Activated CD4-positive, alpha-beta T cell treated with anti-CD3 and anti-CD28 coated beads for 1 hour (primary cell): ENCODE data around the gene PCSK5.
"Not testable (repeated sequence)": the region's sequence is repeated elsewhere in the genome, so short reads cannot be mapped to it uniquely, and the experiment has no call there.

ENCODE experiments used
- DNase-seq: peaks from one replicate; pipeline ENCODE4 v3.0.0-alpha.2; 2020

Gene PCSK5

DNA sequence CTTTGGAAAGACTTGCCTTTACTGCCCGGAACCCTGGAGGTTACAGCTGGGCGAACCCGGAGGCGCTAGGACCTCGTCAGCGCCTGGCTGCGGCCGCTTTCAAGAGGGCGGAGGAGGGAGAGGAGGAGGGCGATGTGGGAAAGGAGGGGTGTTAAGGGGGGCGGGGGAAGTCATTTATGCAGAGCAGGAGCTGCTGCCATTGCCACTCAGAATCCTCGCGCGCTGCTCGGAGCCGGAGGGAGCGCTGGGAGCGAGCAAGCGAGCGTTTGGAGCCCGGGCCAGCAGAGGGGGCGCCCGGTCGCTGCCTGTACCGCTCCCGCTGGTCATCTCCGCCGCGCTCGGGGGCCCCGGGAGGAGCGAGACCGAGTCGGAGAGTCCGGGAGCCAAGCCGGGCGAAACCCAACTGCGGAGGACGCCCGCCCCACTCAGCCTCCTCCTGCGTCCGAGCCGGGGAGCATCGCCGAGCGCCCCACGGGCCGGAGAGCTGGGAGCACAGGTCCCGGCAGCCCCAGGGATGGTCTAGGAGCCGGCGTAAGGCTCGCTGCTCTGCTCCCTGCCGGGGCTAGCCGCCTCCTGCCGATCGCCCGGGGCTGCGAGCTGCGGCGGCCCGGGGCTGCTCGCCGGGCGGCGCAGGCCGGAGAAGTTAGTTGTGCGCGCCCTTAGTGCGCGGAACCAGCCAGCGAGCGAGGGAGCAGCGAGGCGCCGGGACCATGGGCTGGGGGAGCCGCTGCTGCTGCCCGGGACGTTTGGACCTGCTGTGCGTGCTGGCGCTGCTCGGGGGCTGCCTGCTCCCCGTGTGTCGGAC, at the start of gene PCSK5:
Gene PCSK5 (plus strand): TSS at position 202 of the 805 bp plus-strand sequence. CDS start 509 bp downstream, at position 711.
- DNase-seq, result peak; percentile 73

DNA sequence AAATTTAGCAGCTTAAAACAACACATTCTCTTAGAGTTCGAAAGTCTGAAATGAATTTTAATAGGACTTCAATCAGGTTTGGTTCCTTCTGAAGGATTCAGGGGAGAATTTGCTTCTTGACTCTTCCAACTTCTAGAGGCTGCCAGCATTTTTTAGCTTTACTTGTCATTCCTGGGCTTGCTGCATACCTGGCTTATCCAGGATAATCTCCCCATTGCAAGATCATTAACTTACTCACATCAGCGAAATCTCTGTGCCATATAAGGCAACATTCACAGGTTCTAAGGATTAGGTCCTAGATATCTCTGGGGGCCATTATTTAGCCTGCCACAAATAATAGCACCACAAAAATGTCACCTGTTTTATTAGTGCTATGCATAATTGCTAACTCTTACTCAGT, 46.2 kb upstream of the PCSK5 start:
- DNase-seq, result no peak

DNA sequence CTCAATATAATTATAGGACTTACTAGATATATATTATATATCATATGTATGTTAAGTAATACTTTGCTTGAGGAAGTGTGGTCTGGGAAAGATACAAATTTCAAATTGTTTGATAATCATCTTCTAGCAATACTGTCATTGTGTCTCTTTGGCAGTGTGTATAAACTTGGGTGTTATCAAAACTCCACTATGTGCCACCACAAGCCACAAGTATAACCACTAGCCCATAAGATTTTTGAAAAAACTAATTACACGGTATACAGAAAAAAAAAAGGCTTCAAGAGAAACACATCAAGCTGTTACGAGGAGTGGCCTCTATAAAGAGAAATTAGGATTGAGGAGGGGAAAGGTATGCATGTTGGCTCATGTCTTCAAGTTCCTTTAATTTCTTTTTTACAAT, 44.7 kb upstream of the PCSK5 start:
- DNase-seq, result no peak

DNA sequence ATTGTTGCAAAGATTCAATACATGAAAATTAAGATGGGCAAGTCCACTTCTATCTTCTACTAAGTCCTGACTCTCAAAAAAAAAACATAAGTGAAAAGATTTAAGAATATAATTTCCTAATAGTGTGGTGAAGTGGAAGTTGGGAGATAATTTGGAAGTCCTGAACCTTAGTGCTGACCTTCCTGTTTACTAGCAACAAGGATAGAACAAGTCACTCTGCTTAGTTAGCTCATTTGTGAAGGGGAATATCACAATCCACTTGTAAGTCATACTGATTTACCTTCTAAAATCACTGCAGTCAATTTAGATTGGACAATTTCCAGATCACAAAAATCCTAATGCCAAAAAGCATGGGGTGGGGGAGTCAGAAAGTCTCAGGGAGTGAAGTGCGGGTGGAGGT, 43.4 kb upstream of the PCSK5 start:
- no peak for DNase-seq

DNA sequence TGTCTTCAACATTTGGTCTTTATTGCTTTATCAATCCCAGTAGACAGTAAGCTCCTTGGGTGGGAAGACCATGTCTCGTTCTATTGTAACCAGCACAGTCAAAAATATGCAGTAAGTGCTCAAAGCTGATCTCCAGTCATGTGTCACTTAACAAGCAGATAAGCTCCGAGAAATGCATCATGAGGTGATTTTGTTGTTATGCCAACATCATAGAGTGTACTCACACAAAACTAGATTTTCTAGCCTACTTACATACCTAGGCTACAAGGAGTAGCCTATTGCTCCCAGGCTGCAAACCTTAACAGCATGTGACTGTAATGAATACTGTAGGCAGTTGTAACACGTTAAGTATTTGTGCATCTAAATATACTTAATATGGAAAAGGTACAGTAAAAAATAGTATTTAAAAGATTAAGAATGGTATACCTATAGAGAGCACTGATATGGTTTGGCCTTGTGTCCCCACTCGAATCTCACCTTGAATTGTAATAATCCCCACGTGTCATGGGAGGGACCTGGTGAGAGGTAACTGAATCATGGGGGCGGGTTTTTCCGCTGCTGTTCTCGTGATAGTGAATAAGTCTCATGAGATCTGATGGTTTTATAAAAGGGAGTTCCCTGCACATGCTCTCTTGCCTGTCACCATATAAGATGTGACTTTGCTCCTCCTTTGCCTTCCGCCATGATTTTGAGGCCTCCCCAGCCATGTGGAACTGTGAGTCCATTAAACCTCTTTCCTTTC, 39.8 kb upstream of the PCSK5 start:
- DNase-seq, result no peak

DNA sequence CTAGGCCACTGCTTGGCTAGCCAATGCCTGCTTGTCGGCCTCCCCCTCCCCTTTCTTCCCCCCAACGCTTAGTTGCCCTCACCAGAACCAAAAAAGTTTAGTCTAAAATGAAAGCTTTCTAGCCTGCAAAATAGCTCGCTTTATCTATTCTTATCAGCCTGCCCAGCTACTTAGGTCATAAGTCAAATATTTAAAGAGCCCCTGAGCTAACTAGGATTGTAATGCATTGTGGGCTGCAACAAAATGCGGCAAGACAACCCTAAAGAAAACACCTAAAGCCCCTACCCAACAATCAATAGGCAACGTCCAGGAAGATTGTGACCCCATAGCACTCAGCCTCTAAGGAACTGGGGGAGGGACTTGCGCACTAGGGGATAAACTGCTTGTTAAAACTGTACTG, 38.6 kb upstream of the PCSK5 start:
- DNase-seq, result no peak

DNA sequence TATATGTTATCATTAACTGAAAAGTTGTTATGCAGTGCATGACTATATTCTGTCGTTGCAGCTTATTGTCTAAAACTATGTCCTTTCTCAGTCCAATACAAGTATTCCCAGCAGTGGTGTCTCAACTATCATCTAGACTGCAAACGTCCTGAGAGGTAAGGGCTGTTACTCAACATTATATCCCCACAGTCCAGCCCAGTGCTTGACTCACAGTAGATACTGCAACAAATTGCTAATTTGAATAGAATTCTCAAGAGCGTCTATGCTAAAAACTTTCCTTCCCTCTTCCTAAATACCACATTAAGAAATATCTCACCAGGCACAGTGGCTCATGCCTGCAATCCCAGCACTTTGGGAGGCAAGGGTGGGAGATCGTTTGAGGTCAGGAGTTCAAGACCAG, 37.7 kb upstream of the PCSK5 start:
- DNase-seq, result no peak

DNA sequence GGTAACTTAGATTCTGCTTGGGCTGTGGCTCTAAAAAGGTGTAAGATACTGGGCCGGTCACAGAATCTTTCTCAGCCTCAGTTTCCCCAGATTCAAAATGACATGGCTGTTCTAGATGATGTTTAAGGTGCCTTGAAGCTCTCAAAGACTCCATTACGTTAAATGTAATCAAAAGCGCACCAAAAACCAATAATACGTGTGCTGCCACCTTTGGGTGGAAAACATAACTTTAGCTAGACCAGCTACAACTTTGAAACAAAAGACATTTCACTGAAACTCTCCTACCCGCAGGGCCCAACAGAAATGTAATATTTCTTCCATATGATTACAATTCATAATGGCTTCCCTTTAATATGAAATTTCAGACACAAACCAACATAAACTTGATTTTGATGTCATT, 35.0 kb upstream of the PCSK5 start:
- DNase-seq, result no peak

DNA sequence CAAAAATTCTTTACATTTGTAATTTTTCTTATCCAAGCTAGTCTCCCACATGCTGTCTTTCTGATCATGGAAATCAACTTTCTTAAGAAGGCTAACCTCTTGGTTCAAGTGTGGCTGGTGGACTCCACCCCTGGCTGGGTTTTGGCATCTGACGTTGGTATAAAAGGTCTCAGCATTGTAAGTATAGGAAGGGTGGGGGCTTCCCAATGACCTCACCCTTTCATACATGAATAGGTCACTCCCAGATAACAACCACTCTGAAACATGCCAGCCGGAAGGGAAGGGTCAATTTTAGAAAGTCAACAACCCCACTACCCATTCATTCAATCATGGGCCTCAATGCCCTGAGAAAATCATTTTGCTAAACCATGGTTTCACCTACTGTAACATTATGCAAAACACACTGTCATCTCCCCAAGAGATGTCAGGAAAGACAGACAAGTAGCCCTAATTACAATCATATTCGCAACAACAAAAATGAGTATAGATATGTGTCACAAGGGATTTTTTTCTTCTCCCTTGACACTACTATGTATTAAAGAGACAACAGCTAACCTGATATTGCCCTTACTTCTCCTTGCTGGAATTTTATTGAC, 31.9 kb upstream of the PCSK5 start:
- DNase-seq, result no peak

DNA sequence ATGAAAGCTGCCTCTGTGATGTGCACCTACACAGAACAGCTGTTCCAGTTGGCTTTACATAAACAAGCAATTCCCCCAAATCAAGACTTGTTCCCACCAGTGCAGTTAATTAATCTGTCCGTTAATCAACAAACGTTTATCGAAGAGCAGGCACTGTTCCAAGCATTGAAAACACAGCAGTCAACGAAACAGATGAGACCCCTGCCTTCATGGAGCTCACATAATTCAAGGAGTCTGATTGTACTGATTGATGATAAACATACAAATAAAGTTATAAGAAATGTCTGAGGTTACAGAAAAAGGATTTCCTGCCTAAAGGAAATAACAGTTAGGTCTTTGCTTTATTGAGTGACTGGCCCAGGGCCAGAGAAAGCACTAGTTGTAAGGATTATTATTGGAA, 26.2 kb upstream of the PCSK5 start:
- DNase-seq, result no peak

DNA sequence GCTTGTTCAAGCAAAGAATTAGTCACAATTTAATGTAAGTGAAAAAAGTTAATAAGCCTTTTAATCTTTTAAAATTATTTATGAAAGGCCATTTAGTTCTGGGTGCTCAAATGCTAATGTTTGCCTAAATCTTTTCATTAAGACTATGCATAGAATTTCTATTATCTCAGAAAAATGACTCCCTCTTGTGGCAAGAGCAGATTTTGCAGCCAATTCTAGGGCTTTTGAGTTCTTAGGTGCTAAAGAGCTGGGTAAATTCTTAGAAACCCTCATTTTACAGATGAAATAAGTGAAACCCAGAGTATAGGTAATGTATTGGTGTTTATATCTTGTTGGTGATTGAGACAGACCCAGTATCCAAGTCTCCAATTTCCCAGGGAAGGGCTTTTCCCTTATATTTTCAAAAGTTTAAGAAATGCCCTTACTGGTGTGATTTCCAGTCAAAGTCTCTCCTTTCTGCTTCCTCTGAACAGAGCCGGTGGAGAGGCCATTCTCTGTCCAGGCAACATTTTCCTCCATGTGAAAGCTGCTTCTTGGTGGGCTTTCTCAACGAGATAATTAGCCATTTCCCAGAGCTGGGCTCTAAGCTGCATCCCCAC, 24.1 kb upstream of the PCSK5 start:
- no peak for DNase-seq

DNA sequence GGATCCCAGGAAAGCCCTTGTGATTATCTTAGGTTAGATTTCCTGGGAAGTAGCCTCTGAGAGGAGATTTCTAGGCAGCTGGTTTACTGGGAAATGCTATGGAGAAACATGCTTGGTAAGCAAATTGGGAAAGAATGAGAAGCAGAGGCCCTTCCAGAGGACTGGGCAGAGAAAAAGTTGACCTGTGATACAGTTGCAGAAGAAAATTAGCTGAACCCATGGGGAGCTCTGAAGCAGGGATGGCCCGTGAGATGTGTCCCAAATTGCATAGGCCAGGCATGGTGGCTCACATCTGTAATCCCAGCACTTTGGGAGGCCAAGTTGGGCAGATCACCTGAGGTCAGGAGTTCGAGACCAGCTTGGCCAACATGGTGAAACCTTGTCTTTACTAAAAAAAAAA, 21.9 kb upstream of the PCSK5 start:
- DNase-seq, result not testable (repeated sequence)

DNA sequence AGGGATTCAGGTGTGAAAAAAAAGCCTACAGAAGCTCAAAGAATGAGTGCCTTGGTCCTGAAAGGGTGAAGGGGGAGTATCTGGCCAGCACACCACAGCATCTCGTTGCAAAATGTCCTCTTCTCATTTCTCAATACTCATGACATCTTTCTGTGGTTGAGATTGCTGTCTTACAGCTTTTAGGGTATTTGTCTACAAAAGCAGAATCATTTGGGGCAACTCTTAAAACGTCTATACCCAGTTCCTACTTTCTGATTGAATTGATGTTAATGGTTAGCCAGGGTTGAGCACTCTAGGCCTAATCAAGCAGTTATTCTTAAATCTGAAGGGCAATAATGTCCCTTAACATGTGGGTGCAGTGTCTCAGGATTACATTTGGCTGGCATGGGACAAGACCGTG, 21.2 kb upstream of the PCSK5 start:
- DNase-seq, result no peak

DNA sequence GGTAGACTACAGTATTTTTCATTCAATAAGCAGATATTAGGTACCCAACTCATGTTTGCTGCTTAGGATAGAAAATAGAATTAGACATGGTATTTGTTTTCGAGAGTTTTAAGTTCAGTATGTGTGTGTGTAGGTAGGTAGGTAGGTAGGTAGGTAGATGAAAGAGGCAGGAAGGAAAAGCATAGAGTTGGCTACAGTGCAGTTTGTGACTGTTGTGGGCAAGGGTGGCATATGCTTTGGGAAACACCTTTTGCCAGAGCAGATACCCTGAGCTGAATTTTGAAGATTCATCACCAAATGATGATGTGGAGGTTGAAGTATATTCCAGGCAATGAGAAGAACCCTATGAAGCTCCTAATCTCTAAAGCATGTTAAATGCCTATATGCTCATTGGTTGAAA, 20.0 kb upstream of the PCSK5 start:
- DNase-seq, result no peak

DNA sequence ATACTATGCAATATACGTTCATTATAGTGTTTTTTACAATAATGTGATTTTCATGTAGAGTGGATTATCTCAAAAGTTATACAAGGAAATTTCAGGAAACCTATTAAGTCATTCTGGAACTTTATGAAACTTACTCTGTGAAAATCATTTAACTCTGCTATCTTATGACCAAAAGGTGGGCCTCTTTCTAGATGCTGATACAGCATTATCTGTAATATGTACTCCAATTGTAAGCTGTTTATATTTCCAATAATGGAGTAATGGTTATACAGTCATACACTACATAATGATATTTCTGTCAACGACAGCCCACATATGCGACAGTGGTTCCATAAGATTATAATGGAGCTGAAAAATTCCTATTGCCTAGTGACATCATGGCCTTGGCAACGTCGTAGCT, 18.8 kb upstream of the PCSK5 start:
- DNase-seq, result no peak

DNA sequence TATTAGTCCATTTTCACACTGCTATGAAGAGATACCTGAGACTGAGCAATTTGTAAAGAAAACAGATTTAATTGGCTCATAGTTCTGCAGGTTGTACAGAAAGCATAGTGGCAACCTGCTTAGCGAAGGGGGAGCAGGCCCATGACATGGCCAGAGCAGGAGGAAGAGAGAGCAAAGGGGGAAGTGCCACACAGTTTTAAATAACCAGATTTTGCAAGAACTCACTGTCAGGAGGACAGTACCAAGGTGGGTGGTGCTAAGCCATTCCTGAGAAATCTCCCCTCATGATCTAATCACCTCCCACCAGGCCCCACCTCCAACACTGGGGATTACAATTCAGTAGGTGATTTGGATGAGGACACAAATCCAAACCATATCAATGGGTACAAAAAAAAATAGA, 16.8 kb upstream of the PCSK5 start:
- DNase-seq, result no peak

DNA sequence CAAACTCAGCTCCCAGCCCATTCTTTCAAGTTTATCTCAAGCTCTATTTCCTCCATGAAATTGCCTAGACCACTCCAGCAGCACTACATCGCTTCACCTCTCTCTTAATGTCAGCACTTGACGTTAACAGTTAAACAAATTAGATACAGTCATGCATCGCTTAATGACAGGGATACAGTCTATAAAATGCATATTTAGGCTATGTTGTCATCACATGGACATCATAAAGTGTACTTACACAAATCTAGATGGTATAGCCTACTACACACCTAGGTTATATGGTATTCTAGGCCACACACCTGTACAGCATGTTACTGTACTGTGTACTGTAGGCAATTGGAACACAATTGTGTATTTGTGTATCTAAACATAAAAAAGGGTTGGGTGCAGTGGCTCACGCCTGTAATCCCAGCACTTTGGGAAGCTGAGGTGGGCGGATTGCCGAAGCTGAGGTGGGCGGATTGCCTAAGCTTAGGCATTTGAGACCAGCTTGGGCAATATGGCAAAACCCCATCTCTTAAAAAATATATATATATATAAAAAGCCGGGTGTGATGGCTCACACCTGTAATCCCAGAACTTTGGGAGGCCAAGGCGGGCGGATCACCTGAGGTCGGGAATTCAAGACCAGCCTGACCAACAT, 13.4 kb upstream of the PCSK5 start:
- no peak for DNase-seq

DNA sequence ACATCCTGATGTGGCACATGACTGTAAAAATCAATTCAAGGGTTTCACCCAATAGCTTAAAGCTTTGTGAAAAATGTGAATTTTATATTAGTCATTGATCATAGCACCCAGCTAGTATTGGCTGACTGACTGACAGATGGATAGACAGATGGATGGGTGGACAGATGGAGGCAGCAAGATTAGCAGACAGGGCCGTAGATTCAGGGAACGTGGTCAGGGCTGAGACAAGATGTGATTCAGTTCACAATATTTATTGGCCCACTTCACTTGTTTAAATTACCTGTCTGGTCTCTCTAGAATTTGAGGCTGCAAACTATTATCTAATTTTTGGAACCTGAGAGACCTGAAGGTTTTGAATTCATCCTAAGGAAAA, 12.0 kb upstream of the PCSK5 start:
- no peak for DNase-seq

DNA sequence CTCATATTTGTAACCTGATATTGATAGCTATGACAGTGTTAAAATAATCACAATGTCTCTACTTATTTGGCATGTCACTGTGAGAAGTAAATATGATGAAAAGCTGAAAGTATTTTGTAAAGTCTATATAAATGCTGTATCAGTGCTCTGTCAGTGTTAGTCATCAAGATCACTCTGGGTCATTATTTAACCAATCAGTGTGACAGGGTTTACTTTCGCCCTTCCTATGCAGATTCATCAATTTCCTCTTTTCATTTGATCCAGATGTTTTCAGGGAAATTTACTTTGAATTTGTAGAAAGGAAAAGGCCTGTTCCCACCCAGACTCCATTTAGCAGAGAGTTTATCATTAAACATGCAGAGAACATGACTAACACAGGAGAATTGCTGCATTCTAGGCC, 9.9 kb upstream of the PCSK5 start:
- DNase-seq, result no peak

DNA sequence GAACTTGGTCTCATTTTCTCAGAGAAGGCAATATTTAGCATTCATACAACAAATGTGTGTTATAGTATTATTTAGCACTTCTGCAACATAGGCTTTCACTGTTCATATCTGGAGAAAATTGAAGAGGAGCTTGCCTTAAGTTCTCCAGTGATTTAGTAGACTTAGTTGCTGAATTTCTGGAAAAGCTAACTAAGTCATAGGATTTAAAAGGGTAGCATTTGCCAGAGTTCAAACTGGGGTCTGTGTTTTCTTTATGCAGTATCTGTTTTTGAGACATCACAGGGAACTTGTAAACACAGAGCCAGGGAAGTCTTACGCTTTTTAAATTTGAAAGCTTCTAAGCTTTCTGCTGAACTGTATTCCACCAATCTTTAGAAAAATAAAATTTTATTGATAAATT, 8.7 kb upstream of the PCSK5 start:
- no peak for DNase-seq

DNA sequence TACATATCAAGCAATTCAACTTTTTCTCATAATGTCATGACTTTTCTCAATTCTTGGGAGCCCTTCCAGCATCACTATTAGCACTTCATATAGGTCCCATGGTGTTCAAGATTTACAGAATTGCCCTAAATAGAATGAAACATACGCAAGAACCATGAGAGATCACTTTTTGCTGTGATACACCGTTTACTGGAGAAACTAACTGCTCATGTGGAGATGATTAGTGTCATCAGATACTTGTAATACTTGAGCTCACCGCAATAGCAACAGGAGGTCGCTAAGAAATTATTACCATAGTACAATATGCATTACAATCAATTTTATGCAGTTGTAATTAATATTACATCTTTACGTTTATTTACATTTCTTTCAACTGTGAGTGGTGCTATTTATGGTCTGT, 4.8 kb upstream of the PCSK5 start:
- no peak for DNase-seq

DNA sequence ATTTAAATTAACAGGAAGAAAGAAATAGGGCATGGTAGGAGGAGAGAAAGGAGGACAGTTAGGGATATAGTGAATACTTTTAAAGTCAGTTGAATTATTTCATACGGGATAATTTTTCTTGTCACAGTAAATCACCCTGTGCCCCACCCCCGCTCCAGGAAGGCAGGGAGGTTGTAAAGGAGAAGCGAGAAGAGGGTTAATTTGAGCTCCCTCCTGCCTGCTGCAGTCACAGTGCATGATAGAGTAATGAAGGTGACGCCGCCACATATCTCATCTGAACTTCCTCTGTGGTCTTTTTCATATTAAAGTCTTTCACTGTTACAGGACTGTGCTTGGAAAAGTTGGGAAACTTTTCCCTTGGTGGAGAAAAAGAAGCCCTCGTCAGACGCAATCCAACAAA, 896 bp upstream of the PCSK5 start:
- DNase-seq, result no peak

DNA sequence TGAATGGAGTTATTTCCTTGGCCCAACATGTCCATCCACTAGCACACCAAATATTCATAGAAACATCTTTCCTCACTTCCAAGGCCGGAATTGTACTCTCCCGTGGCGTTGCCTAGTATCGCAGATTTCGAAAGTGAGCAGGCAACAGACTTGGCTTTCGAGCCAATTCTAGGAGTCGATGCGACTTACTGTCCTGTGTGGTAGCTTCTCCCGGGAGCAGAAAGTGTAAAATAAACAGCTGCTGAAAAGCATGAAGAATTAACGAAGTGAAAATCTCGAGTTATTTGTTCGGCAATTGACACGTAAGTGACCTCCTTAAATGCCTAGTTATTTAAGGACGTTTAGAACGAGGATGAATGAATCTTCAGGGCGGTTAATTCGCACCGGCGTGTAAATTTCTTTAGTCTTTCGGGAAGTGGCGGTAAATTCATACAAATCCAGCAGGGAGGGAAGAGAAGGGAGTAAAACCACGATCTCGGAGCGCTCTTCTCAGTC, 449 bp upstream of the PCSK5 start:
- DNase-seq, result no peak
